Endothelial cell of umbilical vein (primary cell): ENCODE data around the gene MDP1. TPM values are rescaled to one million over a fixed set of nuclear protein-coding genes. Genes with fewer than 3 reads are reported as not detected.

ENCODE experiments used
- BruUV-seq: library from RNA; stranded (reverse); fragments of 400-500 nt; replicated peaks from 2 replicates; lab custom pipeline; 2021; lab: Mats Ljungman, UMichigan
- CTCF ChIA-PET: fragments of 300-600, 350-600 bp; sonication (Branson Sonifier 250); formaldehyde crosslinking; loops from one replicate; lab custom pipeline; 2021; ENCODE audit warnings: antibody characterized with exemption, inconsistent platforms; lab: Charles Lee
- POLR2A ChIA-PET: fragments of 300-600, 350-600 bp; sonication (Branson Sonifier 250); formaldehyde crosslinking; loops from one replicate; lab custom pipeline; 2021; ENCODE audit warnings: antibody characterized with exemption, inconsistent platforms; lab: Charles Lee
- DNase-seq: peaks from one replicate; pipeline ENCODE4 v3.0.0-alpha.2; 2011; ENCODE audit warnings: low read depth, low spot score
- FAIRE-seq: peaks from 2 replicates; lab custom pipeline; 2011; peaks lifted over from hg19 to GRCh38; lab: Jason Lieb, UNC
- H2AFZ ChIP-seq: 2 replicates; pipeline ENCODE4 v1.6.0; 2012; ENCODE audit warnings: low read depth, low read length, control low read depth, inconsistent platforms
- H3K27ac ChIP-seq: 2 replicates; pipeline ENCODE4 v1.5.1; 2011; ENCODE audit warnings: low read depth, mild to moderate bottlenecking, control low read depth, low read length, moderate library complexity; ENCODE audit not compliant: insufficient read depth
- H3K27me3 ChIP-seq, 2 experiments: 2 replicates each; pipeline versions ENCODE4 v1.6.0 to v1.6.1; 2011; ENCODE audit warnings: low read length in 2 of 2, mixed read lengths in 1 of 2; ENCODE audit not compliant: control insufficient read depth in 2 of 2, insufficient read depth in 2 of 2
- H3K36me3 ChIP-seq, 2 experiments: 2 replicates in 1 of 2; 3 replicates in 1 of 2; pipeline ENCODE4 v1.5.1; 2011; ENCODE audit warnings: low read length in 2 of 2, mild to moderate bottlenecking in 1 of 2, moderate library complexity in 1 of 2; ENCODE audit not compliant: control insufficient read depth in 2 of 2, insufficient read depth in 2 of 2; ENCODE audit errors: extremely low read depth in 1 of 2
- H3K4me1 ChIP-seq: 3 replicates; pipeline ENCODE4 v1.5.1; 2011; ENCODE audit warnings: mild to moderate bottlenecking, low read length; ENCODE audit not compliant: control insufficient read depth, insufficient read depth; ENCODE audit errors: extremely low read depth
- H3K4me2 ChIP-seq: 2 replicates; pipeline ENCODE4 v1.6.1; 2011; ENCODE audit warnings: low read length, control low read depth, mixed read lengths; ENCODE audit not compliant: insufficient read depth
- H3K4me3 ChIP-seq, 3 experiments: fragments of 200-600 bp in 1 of 3; sonication (generic), shearing (Covaris generic) in 1 of 3; replicated peaks in 1 of 3; 2 replicates each; pipeline ENCODE4 v1.5.1; 2011 to 2016; ENCODE audit warnings: control low read depth in 3 of 3, low read length in 3 of 3, mild to moderate bottlenecking in 2 of 3, inconsistent platforms in 1 of 3, low read depth in 1 of 3, moderate library complexity in 1 of 3; ENCODE audit not compliant: insufficient read depth in 1 of 3
- H3K79me2 ChIP-seq: 2 replicates; pipeline ENCODE4 v1.6.0; 2012; ENCODE audit warnings: low read length, inconsistent platforms; ENCODE audit not compliant: control insufficient read depth, insufficient read depth
- H3K9ac ChIP-seq: replicated peaks from 2 replicates; pipeline ENCODE3; 2011; ENCODE audit warnings: low read length, control low read depth; ENCODE audit not compliant: insufficient read depth; ENCODE audit errors: extremely low read depth
- H3K9me1 ChIP-seq: replicated peaks from 3 replicates; pipeline ENCODE4 v1.6.0; 2011; ENCODE audit warnings: mild to moderate bottlenecking, low read length; ENCODE audit not compliant: control insufficient read depth, insufficient read depth; ENCODE audit errors: extremely low read depth
- H3K9me3 ChIP-seq: replicated peaks from 2 replicates; pipeline ENCODE4 v1.5.1; 2012; ENCODE audit warnings: low read length, inconsistent platforms; ENCODE audit not compliant: control insufficient read depth, insufficient read depth
- H4K20me1 ChIP-seq: replicated peaks from 2 replicates; pipeline ENCODE3; 2011; ENCODE audit warnings: mild to moderate bottlenecking, low read length; ENCODE audit not compliant: control insufficient read depth, insufficient read depth; ENCODE audit errors: extremely low read depth
- CTCF ChIP-seq, 2 donors: IDR thresholded peaks; 1 replicate in 1 of 2; 2 replicates in 1 of 2; pipeline ENCODE4 v1.5.1; 2011; ENCODE audit warnings: low read length in 2 of 2, mild to moderate bottlenecking in 2 of 2, moderate library complexity in 2 of 2, control low read depth in 1 of 2, inconsistent platforms in 1 of 2, low read depth in 1 of 2; ENCODE audit not compliant: insufficient read depth in 1 of 2; ENCODE audit errors: extremely low read depth in 1 of 2
- EZH2 ChIP-seq: IDR thresholded peaks from 2 replicates; pipeline ENCODE4 v1.6.1; 2012; ENCODE audit warnings: borderline replicate concordance, low read depth, mild to moderate bottlenecking, moderate library complexity, low read length, inconsistent platforms; ENCODE audit not compliant: severe bottlenecking
- FOS ChIP-seq: IDR thresholded peaks from 2 replicates; pipeline ENCODE4 v1.6.1; 2011; ENCODE audit warnings: mild to moderate bottlenecking, low read length, moderate library complexity, borderline replicate concordance; ENCODE audit not compliant: insufficient read depth
- GATA2 ChIP-seq: IDR thresholded peaks from 2 replicates; pipeline ENCODE4 v1.7.0; 2011; ENCODE audit warnings: low read depth, mild to moderate bottlenecking, moderate library complexity, mixed read lengths, low read length; ENCODE audit not compliant: insufficient read length, insufficient read depth
- JUN ChIP-seq: IDR thresholded peaks from 2 replicates; pipeline ENCODE4 v1.6.1; 2011; ENCODE audit warnings: borderline replicate concordance, low read depth; ENCODE audit not compliant: insufficient read length, insufficient read depth
- MYC ChIP-seq: IDR thresholded peaks from one replicate; pipeline ENCODE4 v1.6.1; 2011; ENCODE audit warnings: mild to moderate bottlenecking, low read depth, low read length
- POLR2A ChIP-seq: IDR thresholded peaks from 2 replicates; pipeline ENCODE4 v1.6.1; 2012; ENCODE audit warnings: low read depth, mild to moderate bottlenecking, control low read depth, low read length
- POLR2AphosphoS5 ChIP-seq: IDR thresholded peaks from 2 replicates; pipeline ENCODE4 v1.6.1; 2012; ENCODE audit warnings: low read depth, mild to moderate bottlenecking, control low read depth, low read length, moderate library complexity; ENCODE audit not compliant: insufficient read depth
- dilution Hi-C: fragments of 300-500 bp; cut with MboI; formaldehyde crosslinking; loops from one replicate; pipeline ENCODE4 v1.15.0; 2019; ENCODE audit warnings: low sequenced_read_pairs; ENCODE audit not compliant: extremely low pct_ligation_motif_present
- intact Hi-C: fragments of 100-400 bp; cut with micrococcal nuclease; formaldehyde crosslinking; loops from one replicate; pipeline ENCODE4 v1.10.0; 2022
- polyA plus RNA-seq, 4 experiments: library from polyadenylated mRNA; depleted of rRNA in 3 of 4; stranded (reverse) in 3 of 4; unstranded in 1 of 4; fragments of >200 nt; gene quantifications; 2 replicates each; pipeline versions ENCODE4 v1.2.1 to v1.2.3, GENCODE V29; 2011 to 2012; ENCODE audit warnings: missing spikeins in 1 of 4
- total RNA-seq: library from RNA; stranded (reverse); gene quantifications from 2 replicates; pipeline ENCODE4 v1.2.3, GENCODE V29; 2021
- TF ChIP-seq, protein P1 (sequence below): IDR thresholded peaks from 2 replicates; pipeline ENCODE4 v1.6.1; 2011; ENCODE audit not compliant: insufficient read depth, insufficient read length

Gene MDP1
- total and polyA plus RNA-seq, 2 donors (not counting 3 experiments of a cell fraction or from before 2014, with no cell fraction given), result 8.1 to 22.7 TPM

DNA sequence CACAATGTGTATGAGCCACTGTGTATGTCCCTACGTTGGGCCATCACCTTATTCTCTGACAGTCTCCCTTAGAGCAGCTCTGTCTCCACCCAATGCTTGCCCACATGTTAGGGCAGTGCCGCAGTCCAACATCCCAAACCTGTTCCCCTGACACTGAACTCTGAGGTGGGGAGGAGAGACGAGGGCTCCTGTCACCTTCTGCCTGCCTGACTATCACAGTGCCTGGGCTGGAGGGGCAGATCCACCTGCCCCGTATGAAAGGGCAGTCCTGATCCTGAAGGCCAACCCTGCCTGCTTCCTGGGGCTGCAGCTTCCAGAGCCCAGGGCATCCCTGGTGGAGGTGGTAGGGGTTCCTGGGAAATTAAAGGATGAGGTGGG lies 44.9 kb upstream of the MDP1 start:
- Histone ChIP-seq H3K27ac (no peak overlapping the region), H3K4me1 (no peaks in the 10 kb centered on the region), H4K20me1 (no peaks in the 10 kb centered on the region), H3K27me3 (no peaks in the 10 kb centered on the region), H3K9ac (no peak overlapping the region), H3K9me3 (no peaks in the 10 kb centered on the region), H3K79me2 (no peaks in the 10 kb centered on the region), H3K4me3 (no peak overlapping the region), H3K9me1 (no peaks in the 10 kb centered on the region), H3K4me2 (no peak overlapping the region), H3K36me3 (no peaks in the 10 kb centered on the region), H2AFZ (no peak overlapping the region)
- ChIA-PET POLR2A (interaction anchor here (0.6 kb wide), 1 partner anchor 39 kb away, joined by 3 read pairs; no protein-coding TSS in a partner anchor), CTCF (no interaction called here)
- FAIRE-seq, result no peak
- TF ChIP-seq POLR2AphosphoS5, result no peak
- no peak for TF ChIP-seq CTCF (IDR thresholded peaks at IDR 0.05; ENCODE audit: extremely low read depth in 1 of 2, insufficient read depth in 1 of 2, low read depth in 1 of 2, low read length in 2 of 2)
- TF ChIP-seq FOS, result no peak
- TF ChIP-seq JUN, result no peak
- no peak for TF ChIP-seq GATA2
- no peak for TF ChIP-seq EZH2
- TF ChIP-seq MYC, result no peak
- TF ChIP-seq POLR2A, result no peak
- TF ChIP-seq, protein P1, sequence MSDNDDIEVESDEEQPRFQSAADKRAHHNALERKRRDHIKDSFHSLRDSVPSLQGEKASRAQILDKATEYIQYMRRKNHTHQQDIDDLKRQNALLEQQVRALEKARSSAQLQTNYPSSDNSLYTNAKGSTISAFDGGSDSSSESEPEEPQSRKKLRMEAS, result no peak
- no TSS peak for BruUV-seq
- intact Hi-C loops (no loop called here), dilution Hi-C loops (no loop called here)
- DNase-seq, result no peak
